Measurements from ENCODE around the gene LCP1.

DNA sequence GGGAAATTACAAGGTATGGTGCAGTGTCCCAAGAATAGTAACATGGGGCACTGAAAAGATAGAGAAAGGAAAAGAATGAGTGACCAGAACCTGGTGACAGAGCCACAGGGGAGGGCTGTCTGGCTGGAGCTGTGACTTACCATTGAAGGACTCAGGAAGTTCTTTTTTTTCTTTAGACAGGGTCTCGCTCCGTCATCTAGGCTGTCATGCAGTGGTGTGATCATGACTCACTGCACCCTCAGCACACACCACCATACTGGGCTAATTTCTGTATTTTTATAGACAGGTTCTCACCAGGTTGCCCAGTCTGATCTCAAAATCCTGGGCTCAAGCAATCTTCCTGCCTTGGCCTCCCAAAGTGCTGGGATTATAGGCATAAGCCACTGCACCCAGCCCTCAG is 68.4 kb downstream of the LCP1 start:
- TF ChIP-seq POLR2AphosphoS5 (IDR thresholded peaks at IDR 0.05; ENCODE audit: low read depth) (no peak), GABPA (IDR thresholded peaks at IDR 0.05; ENCODE audit: low read depth) (no peak), SPI1 (IDR thresholded peaks at IDR 0.05; ENCODE audit: borderline replicate concordance, low read depth) (no peak)
- TF ChIP-seq, protein P1, sequence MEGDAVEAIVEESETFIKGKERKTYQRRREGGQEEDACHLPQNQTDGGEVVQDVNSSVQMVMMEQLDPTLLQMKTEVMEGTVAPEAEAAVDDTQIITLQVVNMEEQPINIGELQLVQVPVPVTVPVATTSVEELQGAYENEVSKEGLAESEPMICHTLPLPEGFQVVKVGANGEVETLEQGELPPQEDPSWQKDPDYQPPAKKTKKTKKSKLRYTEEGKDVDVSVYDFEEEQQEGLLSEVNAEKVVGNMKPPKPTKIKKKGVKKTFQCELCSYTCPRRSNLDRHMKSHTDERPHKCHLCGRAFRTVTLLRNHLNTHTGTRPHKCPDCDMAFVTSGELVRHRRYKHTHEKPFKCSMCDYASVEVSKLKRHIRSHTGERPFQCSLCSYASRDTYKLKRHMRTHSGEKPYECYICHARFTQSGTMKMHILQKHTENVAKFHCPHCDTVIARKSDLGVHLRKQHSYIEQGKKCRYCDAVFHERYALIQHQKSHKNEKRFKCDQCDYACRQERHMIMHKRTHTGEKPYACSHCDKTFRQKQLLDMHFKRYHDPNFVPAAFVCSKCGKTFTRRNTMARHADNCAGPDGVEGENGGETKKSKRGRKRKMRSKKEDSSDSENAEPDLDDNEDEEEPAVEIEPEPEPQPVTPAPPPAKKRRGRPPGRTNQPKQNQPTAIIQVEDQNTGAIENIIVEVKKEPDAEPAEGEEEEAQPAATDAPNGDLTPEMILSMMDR (IDR thresholded peaks at IDR 0.05; ENCODE audit: insufficient read depth, low read length) = no peak
- TF ChIP-seq, protein P2, sequence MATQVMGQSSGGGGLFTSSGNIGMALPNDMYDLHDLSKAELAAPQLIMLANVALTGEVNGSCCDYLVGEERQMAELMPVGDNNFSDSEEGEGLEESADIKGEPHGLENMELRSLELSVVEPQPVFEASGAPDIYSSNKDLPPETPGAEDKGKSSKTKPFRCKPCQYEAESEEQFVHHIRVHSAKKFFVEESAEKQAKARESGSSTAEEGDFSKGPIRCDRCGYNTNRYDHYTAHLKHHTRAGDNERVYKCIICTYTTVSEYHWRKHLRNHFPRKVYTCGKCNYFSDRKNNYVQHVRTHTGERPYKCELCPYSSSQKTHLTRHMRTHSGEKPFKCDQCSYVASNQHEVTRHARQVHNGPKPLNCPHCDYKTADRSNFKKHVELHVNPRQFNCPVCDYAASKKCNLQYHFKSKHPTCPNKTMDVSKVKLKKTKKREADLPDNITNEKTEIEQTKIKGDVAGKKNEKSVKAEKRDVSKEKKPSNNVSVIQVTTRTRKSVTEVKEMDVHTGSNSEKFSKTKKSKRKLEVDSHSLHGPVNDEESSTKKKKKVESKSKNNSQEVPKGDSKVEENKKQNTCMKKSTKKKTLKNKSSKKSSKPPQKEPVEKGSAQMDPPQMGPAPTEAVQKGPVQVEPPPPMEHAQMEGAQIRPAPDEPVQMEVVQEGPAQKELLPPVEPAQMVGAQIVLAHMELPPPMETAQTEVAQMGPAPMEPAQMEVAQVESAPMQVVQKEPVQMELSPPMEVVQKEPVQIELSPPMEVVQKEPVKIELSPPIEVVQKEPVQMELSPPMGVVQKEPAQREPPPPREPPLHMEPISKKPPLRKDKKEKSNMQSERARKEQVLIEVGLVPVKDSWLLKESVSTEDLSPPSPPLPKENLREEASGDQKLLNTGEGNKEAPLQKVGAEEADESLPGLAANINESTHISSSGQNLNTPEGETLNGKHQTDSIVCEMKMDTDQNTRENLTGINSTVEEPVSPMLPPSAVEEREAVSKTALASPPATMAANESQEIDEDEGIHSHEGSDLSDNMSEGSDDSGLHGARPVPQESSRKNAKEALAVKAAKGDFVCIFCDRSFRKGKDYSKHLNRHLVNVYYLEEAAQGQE (IDR thresholded peaks at IDR 0.05; ENCODE audit: insufficient replicate concordance, low read depth) = no peak

All from HL-60 (cell line).